ENCODE results near the gene GJC2.

DNA sequence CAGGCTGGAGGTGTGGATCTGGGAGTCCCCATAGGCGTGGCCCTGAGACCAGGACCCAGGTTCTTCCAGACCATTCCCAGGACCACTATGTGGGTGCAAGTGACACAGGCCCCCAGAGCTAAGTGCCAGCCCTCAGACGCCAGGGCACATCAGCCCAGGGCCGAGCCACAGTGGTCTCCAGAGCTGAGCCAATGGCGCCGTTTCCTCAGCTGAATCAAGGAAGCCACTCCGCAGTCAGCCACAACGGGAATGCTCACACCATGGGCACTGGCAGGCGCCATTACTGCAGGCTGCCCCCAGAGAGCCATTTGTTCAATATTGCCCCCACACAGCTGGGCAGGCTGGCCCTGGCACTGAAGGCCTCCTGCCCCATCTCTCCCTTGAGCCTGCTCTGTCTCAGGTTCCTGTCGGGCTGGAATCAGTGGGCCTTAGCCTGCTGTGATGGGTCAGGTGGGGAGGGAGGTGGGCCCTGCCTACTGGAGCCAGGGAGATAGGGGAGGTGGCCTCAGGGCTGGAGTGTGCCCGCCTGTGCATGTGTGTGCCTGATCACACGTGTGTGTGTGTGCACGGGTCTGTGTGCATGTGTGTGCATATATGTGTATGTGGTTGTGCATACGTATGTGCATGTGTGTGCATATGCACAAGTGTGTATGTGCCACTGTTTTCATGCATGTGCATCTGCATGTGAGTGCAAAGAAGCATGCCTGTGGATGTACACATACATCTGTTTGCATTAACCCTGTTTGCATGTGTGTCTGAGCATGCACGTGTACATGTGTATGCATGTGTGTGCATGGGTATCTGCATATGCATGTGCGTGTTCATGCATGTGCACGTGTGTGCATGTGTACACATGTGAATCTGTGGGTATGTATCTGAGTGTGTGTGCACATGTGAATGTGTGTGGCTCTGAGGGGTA is 6.1 kb downstream of the GJC2 start:
- no peak for TF ChIP-seq POLR2A (IDR thresholded peaks at IDR 0.05)
- TF ChIP-seq, protein P1, sequence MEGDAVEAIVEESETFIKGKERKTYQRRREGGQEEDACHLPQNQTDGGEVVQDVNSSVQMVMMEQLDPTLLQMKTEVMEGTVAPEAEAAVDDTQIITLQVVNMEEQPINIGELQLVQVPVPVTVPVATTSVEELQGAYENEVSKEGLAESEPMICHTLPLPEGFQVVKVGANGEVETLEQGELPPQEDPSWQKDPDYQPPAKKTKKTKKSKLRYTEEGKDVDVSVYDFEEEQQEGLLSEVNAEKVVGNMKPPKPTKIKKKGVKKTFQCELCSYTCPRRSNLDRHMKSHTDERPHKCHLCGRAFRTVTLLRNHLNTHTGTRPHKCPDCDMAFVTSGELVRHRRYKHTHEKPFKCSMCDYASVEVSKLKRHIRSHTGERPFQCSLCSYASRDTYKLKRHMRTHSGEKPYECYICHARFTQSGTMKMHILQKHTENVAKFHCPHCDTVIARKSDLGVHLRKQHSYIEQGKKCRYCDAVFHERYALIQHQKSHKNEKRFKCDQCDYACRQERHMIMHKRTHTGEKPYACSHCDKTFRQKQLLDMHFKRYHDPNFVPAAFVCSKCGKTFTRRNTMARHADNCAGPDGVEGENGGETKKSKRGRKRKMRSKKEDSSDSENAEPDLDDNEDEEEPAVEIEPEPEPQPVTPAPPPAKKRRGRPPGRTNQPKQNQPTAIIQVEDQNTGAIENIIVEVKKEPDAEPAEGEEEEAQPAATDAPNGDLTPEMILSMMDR (IDR thresholded peaks at IDR 0.05): no peak

All from prostate gland (tissue), 2 donors.